ENCODE data around the gene LIN37.

LIN37 gene

DNA sequence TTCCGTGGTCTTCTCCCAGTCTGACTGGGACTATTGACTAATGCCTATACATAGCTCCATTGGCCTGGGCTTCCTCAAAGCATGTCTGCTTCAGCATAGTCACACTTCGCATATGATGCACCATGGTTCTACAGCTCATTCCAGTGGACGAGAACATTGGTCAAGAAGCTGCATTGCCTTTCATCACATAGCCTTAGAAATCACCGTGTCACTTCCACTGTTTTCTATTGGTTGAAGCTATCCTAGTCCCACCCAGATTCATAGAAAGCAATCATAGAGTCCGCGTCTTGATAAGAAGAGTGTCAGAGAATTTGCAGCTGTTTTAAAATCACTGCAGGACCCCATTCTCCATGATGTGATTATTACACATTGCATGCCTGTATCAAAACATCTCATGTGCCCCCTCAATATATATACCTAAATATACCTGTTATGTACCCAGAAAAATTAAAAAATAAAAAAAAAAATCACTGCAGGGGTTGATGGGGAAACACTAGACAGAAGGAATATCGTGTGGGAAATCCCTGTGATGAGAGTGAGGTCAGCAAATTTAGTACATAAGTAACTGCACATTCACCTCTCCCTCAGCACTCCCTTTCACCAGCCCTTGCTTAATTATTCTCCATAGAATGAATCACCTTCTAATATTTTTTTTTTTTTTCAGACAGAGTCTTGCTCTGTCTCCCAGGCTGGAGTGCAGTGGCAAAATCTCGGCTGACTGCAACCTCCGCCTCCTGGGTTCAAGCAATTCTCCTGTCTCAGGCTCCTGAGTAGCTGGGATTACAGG, 24.8 kb downstream of the LIN37 start:
- Histone ChIP-seq H3K9ac (ENCODE audit: low read length) (no peak overlapping the region), H4K20me1 (ENCODE audit: insufficient read depth, low read length) (no peaks in the 10 kb centered on the region), H3K79me2 (ENCODE audit: low read length) (no peaks in the 10 kb centered on the region), H2AFZ (ENCODE audit: low read depth, low read length) (no peak overlapping the region), H3K36me3 (replicated peaks; ENCODE audit: low read depth, low read length) (peaks cover 3% of the 10 kb centered on the region), H3K4me2 (ENCODE audit: low read length) (no peak overlapping the region), H3K4me3 (ENCODE audit: low read length) (no peak overlapping the region), H3K27ac (ENCODE audit: low read length) (no peak overlapping the region), H3K4me1 (ENCODE audit: low read length) (peaks cover 10% of the 10 kb centered on the region), H3K27me3 (ENCODE audit: low read depth, low read length) (no peaks in the 10 kb centered on the region), H3K9me3 (ENCODE audit: insufficient read depth, low read length) (no peaks in the 10 kb centered on the region)
- TF ChIP-seq, protein P1, sequence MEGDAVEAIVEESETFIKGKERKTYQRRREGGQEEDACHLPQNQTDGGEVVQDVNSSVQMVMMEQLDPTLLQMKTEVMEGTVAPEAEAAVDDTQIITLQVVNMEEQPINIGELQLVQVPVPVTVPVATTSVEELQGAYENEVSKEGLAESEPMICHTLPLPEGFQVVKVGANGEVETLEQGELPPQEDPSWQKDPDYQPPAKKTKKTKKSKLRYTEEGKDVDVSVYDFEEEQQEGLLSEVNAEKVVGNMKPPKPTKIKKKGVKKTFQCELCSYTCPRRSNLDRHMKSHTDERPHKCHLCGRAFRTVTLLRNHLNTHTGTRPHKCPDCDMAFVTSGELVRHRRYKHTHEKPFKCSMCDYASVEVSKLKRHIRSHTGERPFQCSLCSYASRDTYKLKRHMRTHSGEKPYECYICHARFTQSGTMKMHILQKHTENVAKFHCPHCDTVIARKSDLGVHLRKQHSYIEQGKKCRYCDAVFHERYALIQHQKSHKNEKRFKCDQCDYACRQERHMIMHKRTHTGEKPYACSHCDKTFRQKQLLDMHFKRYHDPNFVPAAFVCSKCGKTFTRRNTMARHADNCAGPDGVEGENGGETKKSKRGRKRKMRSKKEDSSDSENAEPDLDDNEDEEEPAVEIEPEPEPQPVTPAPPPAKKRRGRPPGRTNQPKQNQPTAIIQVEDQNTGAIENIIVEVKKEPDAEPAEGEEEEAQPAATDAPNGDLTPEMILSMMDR (IDR thresholded peaks at IDR 0.05; ENCODE audit: low read depth, low read length), result no peak
- TF ChIP-seq EZH2phosphoT487 (IDR thresholded peaks at IDR 0.05; ENCODE audit: low read depth), result no peak

DNA sequence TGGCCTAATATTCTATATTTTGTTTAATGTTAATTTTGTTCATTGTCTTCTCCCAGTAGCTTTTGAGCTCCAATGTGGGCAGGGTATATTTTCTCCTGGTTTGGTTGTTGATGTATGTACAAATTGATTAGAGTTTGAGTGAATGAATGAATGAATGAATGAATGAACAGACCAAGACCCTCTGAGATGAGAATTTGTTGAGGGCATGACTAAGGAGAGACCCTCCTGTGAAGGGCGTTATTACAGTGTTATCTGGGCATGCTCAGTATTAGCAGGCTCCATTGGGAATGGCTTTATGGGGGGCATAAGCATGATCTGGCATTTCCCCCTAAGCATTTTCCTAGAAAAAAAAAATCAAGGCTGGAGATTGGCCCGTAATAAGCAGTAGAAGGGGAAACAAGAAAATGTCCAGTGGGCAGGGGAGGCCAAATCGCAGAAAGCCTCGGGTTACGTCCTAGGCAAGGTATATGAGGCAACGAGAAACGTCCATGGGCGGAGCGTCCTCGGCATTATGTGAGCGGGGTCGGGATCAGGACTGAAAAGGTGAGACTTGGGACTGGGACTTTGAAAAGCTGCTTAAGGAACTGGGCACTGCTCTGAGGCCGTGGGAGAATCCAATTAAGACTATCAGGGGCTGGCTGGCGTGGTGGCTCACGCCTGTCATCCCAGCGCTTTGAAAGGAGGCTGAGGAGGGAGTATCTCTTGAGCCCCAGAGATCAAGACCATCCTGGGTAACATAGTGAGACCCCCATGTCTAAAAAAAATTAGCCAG, 26.1 kb downstream of the LIN37 start:
- H4K20me1 ChIP-seq (ENCODE audit: insufficient read depth, low read length), result no peaks in the 10 kb centered on the region
- H3K9ac ChIP-seq (ENCODE audit: low read length), result no peak overlapping the region
- H3K4me3 ChIP-seq (ENCODE audit: low read length), result peak overlapping the region; percentile 79
- no peak for TF ChIP-seq EZH2phosphoT487 (IDR thresholded peaks at IDR 0.05; ENCODE audit: low read depth)
- TF ChIP-seq, protein P1 (IDR thresholded peaks at IDR 0.05; ENCODE audit: low read depth, low read length), result no peak
- no peak overlapping the region for H2AFZ ChIP-seq (ENCODE audit: low read depth, low read length)
- peak overlapping the region; percentile 76 for H3K4me2 ChIP-seq (ENCODE audit: low read length)
- H3K4me1 ChIP-seq (ENCODE audit: low read length), result peaks cover 17% of the 10 kb centered on the region
- H3K79me2 ChIP-seq (ENCODE audit: low read length), result no peaks in the 10 kb centered on the region
- no peaks in the 10 kb centered on the region for H3K9me3 ChIP-seq (ENCODE audit: insufficient read depth, low read length)
- H3K36me3 ChIP-seq (replicated peaks; ENCODE audit: low read depth, low read length), result no peaks in the 10 kb centered on the region
- H3K27me3 ChIP-seq (ENCODE audit: low read depth, low read length), result no peaks in the 10 kb centered on the region
- H3K27ac ChIP-seq (ENCODE audit: low read length), result no peak overlapping the region

DNA sequence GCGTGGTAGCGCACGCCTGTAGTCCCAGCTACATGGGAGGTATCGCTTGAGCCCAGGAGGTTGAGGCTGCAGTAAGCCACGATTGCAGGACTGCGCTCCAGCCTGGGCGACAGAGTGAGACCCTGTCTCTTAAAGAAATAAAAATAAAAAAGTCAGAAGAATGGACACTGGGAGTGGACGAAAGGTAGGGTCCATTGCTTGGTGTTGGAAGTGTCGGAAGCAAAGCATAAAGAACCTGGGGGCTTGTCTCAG, 26.6 kb downstream of the LIN37 start:
- no peaks in the 10 kb centered on the region for H3K27me3 ChIP-seq (ENCODE audit: low read depth, low read length)
- no peak overlapping the region for H3K27ac ChIP-seq (ENCODE audit: low read length)
- H3K4me2 ChIP-seq (ENCODE audit: low read length), result peak overlapping the region; percentile 76
- TF ChIP-seq EZH2phosphoT487 (IDR thresholded peaks at IDR 0.05; ENCODE audit: low read depth), result no peak
- TF ChIP-seq, protein P1 (IDR thresholded peaks at IDR 0.05; ENCODE audit: low read depth, low read length), result no peak
- H3K36me3 ChIP-seq (replicated peaks; ENCODE audit: low read depth, low read length), result no peaks in the 10 kb centered on the region
- H3K9ac ChIP-seq (ENCODE audit: low read length), result no peak overlapping the region
- peaks cover 22% of the 10 kb centered on the region for H3K4me1 ChIP-seq (ENCODE audit: low read length)
- no peaks in the 10 kb centered on the region for H4K20me1 ChIP-seq (ENCODE audit: insufficient read depth, low read length)
- no peaks in the 10 kb centered on the region for H3K79me2 ChIP-seq (ENCODE audit: low read length)
- H3K4me3 ChIP-seq (ENCODE audit: low read length), result peak overlapping the region; percentile 79
- H3K9me3 ChIP-seq (ENCODE audit: insufficient read depth, low read length), result no peaks in the 10 kb centered on the region
- H2AFZ ChIP-seq (ENCODE audit: low read depth, low read length), result no peak overlapping the region

DNA sequence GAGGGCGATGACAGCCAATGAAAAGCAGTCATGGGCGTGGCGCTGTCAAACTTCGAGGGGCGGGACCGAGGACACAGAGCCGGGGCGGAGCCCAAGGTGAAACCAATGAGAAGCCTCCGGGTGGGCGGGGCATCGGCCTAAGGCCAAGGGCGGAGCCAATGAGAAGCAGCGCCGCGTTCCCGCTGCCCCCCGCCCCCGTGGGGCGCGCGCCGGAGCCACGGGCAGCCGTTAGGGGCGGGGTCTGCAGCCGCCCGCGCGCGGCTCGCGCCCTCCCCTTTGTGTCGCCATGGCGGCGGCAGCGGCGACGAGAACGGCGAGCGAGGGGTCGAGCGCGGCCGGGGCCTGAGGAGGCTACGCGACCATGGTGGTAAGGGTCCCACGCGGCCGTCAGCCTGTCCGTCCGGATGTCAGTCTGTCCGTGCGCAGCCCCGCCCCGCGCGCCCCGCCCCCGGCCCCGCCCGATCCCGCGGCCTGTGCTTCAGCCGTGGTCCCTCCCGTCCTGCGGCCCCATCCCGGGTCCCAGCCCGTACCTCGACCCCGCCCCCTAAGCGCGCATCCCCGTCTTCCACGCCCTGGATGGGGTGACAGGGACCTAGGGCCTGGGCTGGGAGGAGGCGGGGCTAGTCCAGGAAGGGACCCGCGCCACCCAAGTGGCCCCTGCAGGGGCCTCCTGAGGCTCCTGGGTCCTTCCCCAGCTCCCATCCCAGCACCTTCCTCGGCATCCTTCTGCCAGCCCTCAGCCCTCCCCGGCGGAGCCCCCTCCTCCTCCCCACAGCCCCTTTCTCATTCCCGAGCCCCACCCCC, 27.1 kb downstream of the LIN37 start, which contains the start of gene ARHGAP33:
Gene ARHGAP33 (plus strand): TSS at position 267 of the 804 bp plus-strand sequence. CDS start 95 bp downstream, at position 362.
- H3K27me3 ChIP-seq (ENCODE audit: low read depth, low read length), result no peaks in the 10 kb centered on the region
- H3K4me1 ChIP-seq (ENCODE audit: low read length), result peaks cover 23% of the 10 kb centered on the region
- H3K9me3 ChIP-seq (ENCODE audit: insufficient read depth, low read length), result no peaks in the 10 kb centered on the region
- H3K9ac ChIP-seq (ENCODE audit: low read length), result peak within 1 kb of the TSS; percentile 60
- H3K36me3 ChIP-seq (replicated peaks; ENCODE audit: low read depth, low read length), result no peaks in the 10 kb centered on the region
- H3K79me2 ChIP-seq (ENCODE audit: low read length), result no peaks in the 10 kb centered on the region
- TF ChIP-seq, protein P1 (IDR thresholded peaks at IDR 0.05; ENCODE audit: low read depth, low read length), result no peak
- TF ChIP-seq EZH2phosphoT487 (IDR thresholded peaks at IDR 0.05; ENCODE audit: low read depth), result no peak
- H3K4me3 ChIP-seq (ENCODE audit: low read length), result peak within 1 kb of the TSS; percentile 79
- peak within 1 kb of the TSS; percentile 76 for H3K4me2 ChIP-seq (ENCODE audit: low read length)
- no peaks in the 10 kb centered on the region for H4K20me1 ChIP-seq (ENCODE audit: insufficient read depth, low read length)
- no peak within 1 kb of the TSS; the same call in 1 of the 2 replicates for H2AFZ ChIP-seq (ENCODE audit: low read depth, low read length)
- no peak within 1 kb of the TSS for H3K27ac ChIP-seq (ENCODE audit: low read length)
